Esophagus (tissue), 2 donors: ENCODE measurements around the gene SPTB. TPM values are rescaled to one million over a fixed set of nuclear protein-coding genes. Genes with fewer than 3 reads are reported as not detected.

Experiments
- H3K27ac ChIP-seq, 2 donors: one replicate each; pipeline ENCODE4 v1.5.1; 2013; ENCODE audit warnings: low read depth in 2 of 2, mild to moderate bottlenecking in 2 of 2, inconsistent platforms in 1 of 2, low read length in 1 of 2, moderate library complexity in 1 of 2
- H3K27me3 ChIP-seq, 2 donors: one replicate each; pipeline ENCODE4 v1.6.1; 2013; ENCODE audit warnings: low read length in 2 of 2, control low read depth in 1 of 2, mild to moderate bottlenecking in 1 of 2; ENCODE audit not compliant: insufficient read depth in 2 of 2, control insufficient read depth in 1 of 2
- H3K36me3 ChIP-seq, 2 donors: one replicate each; pipeline ENCODE4 v1.6.1; 2013; ENCODE audit warnings: low read length in 1 of 2; ENCODE audit not compliant: control insufficient read depth in 2 of 2, insufficient read depth in 2 of 2
- H3K4me1 ChIP-seq, 2 donors: one replicate each; pipeline ENCODE4 v1.6.1; 2013; ENCODE audit warnings: low read length in 1 of 2; ENCODE audit not compliant: control insufficient read depth in 2 of 2, insufficient read depth in 2 of 2
- H3K4me3 ChIP-seq, 2 donors: one replicate each; pipeline ENCODE4 v1.5.1; 2013; ENCODE audit warnings: low read length in 2 of 2, mild to moderate bottlenecking in 2 of 2, low read depth in 1 of 2, moderate library complexity in 1 of 2
- H3K9me3 ChIP-seq, 2 donors: one replicate each; pipeline ENCODE4 v1.6.1; 2013; ENCODE audit warnings: mild to moderate bottlenecking in 2 of 2, low read depth in 1 of 2, low read length in 1 of 2, moderate library complexity in 1 of 2; ENCODE audit not compliant: control insufficient read depth in 2 of 2, insufficient read depth in 1 of 2
- WGBS, 2 donors: extraction: QIAGEN DNeasy Blood & Tissue Kit; methylation state at CpG; one replicate each; pipeline ENCODE4 v1.1.7; 2013; 5-methylcytosine and 5-hydroxymethylcytosine counted together
- polyA plus RNA-seq, 2 donors: library from polyadenylated mRNA; stranded (reverse); fragments of 200-250 nt; gene quantifications; one replicate each; pipeline ENCODE4 v1.2.3, GENCODE V29; 2013
- donor health status: healthy with polysubstance abuse.
- donor health status: Bipolar disorder and iron deficiency.

The SPTB gene
- polyA plus RNA-seq, 2 donors: 0.11 to 0.41 TPM

- Histone ChIP-seq H3K9me3 (no peaks in the 10 kb centered on the region), H3K27me3 (no peaks in the 10 kb centered on the region), H3K4me1 (peaks cover 0 to 3% of the 10 kb centered on the region in 2 donors), H3K27ac (peak overlapping the region in 1 of 2 donors; percentile 13), H3K36me3 (peaks cover 35 to 62% of the 10 kb centered on the region in 2 donors), H3K4me3 (no peak overlapping the region)
- 59 to 66% methylated on average over 8 of the region's 8 CpGs for WGBS, 2 donors
Observed at GRCh38 chr14:64745511-64746091, 134.1 kb downstream of the SPTB start.

- H3K36me3 ChIP-seq: peaks cover 42 to 70% of the 10 kb centered on the region in 2 donors
- H3K4me3 ChIP-seq: no peak overlapping the region
- no peaks in the 10 kb centered on the region for H3K27me3 ChIP-seq
- H3K27ac ChIP-seq: no peak overlapping the region
- H3K9me3 ChIP-seq: no peaks in the 10 kb centered on the region
- H3K4me1 ChIP-seq: peaks cover 0 to 8% of the 10 kb centered on the region in 2 donors
- WGBS, 2 donors: 95 to 96% methylated on average over 26 to 27 of the region's 27 CpGs
Observed at GRCh38 chr14:64743061-64743460, 136.6 kb downstream of the SPTB start.

- Histone ChIP-seq H3K4me3 (no peak overlapping the region), H3K4me1 (peaks cover 7 to 19% of the 10 kb centered on the region in 2 donors), H3K27me3 (no peaks in the 10 kb centered on the region), H3K27ac (no peak overlapping the region), H3K36me3 (peaks cover 39 to 64% of the 10 kb centered on the region in 2 donors), H3K9me3 (no peaks in the 10 kb centered on the region)
- WGBS, 2 donors: 92 to 95% methylated on average over 15 of the region's 15 CpGs
Observed at GRCh38 chr14:64741961-64742360, 137.7 kb downstream of the SPTB start.

- Histone ChIP-seq H3K36me3 (peaks cover 38 to 59% of the 10 kb centered on the region in 2 donors), H3K9me3 (no peaks in the 10 kb centered on the region)
- whole genome bisulfite sequencing, 2 donors: 93 to 99% methylated on average over 15 of the region's 15 CpGs
Observed at GRCh38 chr14:64741200-64741599, 138.5 kb downstream of the SPTB start.

GRCh38 chr14:64738281-64738804 is 141.4 kb downstream of the SPTB start:
- Histone ChIP-seq H3K9me3 (no peaks in the 10 kb centered on the region), H3K27ac (no peak overlapping the region), H3K27me3 (no peaks in the 10 kb centered on the region), H3K4me3 (no peak overlapping the region), H3K4me1 (peaks cover 10 to 24% of the 10 kb centered on the region in 2 donors), H3K36me3 (peaks cover 32 to 47% of the 10 kb centered on the region in 2 donors)
- 66 to 69% methylated on average over 9 of the region's 9 CpGs for WGBS, 2 donors

More at GRCh38 chr14:64741200-64741599, 138.5 kb downstream of the SPTB start:
- no peak overlapping the region for H3K27ac ChIP-seq
- H3K27me3 ChIP-seq: no peaks in the 10 kb centered on the region
- no peak overlapping the region for H3K4me3 ChIP-seq
- peaks cover 9 to 23% of the 10 kb centered on the region in 2 donors for H3K4me1 ChIP-seq

GRCh38 chr14:64737391-64738280 is 142.1 kb downstream of the SPTB start:
- H3K9me3 ChIP-seq: no peaks in the 10 kb centered on the region
- H3K4me3 ChIP-seq: no peak overlapping the region
- WGBS, 2 donors: 56 to 65% methylated on average over 13 to 17 of the region's 17 CpGs
- peaks cover 25 to 44% of the 10 kb centered on the region in 2 donors for H3K36me3 ChIP-seq
- H3K27me3 ChIP-seq: no peaks in the 10 kb centered on the region
- peaks cover 10 to 24% of the 10 kb centered on the region in 2 donors for H3K4me1 ChIP-seq
- H3K27ac ChIP-seq: peak overlapping the region; percentile 55 to 87

- no peaks in the 10 kb centered on the region for H3K9me3 ChIP-seq
- WGBS, 2 donors: 58 to 64% methylated on average over 28 of the region's 28 CpGs
- no peaks in the 10 kb centered on the region for H3K27me3 ChIP-seq
- peak overlapping the region; percentile 61 to 87 for H3K27ac ChIP-seq
- no peak overlapping the region for H3K4me3 ChIP-seq
- H3K4me1 ChIP-seq: peaks cover 10 to 24% of the 10 kb centered on the region in 2 donors
- peaks cover 22 to 43% of the 10 kb centered on the region in 2 donors for H3K36me3 ChIP-seq
Observed at GRCh38 chr14:64736271-64737169, 143.2 kb downstream of the SPTB start.

- no peaks in the 10 kb centered on the region for H3K9me3 ChIP-seq
- peaks cover 14 to 41% of the 10 kb centered on the region in 2 donors for H3K36me3 ChIP-seq
- H3K4me3 ChIP-seq: no peak overlapping the region
- 64 to 65% methylated on average over 6 of the region's 6 CpGs for WGBS, 2 donors
- peaks cover 10 to 24% of the 10 kb centered on the region in 2 donors for H3K4me1 ChIP-seq
- H3K27me3 ChIP-seq: no peaks in the 10 kb centered on the region
- H3K27ac ChIP-seq: no peak overlapping the region
Observed at GRCh38 chr14:64734990-64735389, 144.7 kb downstream of the SPTB start.

- Histone ChIP-seq H3K27ac (no peak overlapping the region), H3K36me3 (peaks cover 8 to 33% of the 10 kb centered on the region in 2 donors), H3K4me1 (peaks cover 10 to 24% of the 10 kb centered on the region in 2 donors), H3K9me3 (no peaks in the 10 kb centered on the region), H3K27me3 (no peaks in the 10 kb centered on the region), H3K4me3 (no peak overlapping the region)
- 50 to 67% methylated on average over 1 of the region's 1 CpG for WGBS, 2 donors
Observed at GRCh38 chr14:64733899-64734298, 145.8 kb downstream of the SPTB start.
